Right kidney (tissue), 1 donor: ENCODE measurements around the gene HMX1.
A peak's percentile ranks its signal among the peaks of the same experiment; 100 is the strongest.

Experiments used
- DNase-seq: peaks from one replicate; pipeline ENCODE4 v3.0.0-alpha.2; 2016

Gene HMX1

DNA sequence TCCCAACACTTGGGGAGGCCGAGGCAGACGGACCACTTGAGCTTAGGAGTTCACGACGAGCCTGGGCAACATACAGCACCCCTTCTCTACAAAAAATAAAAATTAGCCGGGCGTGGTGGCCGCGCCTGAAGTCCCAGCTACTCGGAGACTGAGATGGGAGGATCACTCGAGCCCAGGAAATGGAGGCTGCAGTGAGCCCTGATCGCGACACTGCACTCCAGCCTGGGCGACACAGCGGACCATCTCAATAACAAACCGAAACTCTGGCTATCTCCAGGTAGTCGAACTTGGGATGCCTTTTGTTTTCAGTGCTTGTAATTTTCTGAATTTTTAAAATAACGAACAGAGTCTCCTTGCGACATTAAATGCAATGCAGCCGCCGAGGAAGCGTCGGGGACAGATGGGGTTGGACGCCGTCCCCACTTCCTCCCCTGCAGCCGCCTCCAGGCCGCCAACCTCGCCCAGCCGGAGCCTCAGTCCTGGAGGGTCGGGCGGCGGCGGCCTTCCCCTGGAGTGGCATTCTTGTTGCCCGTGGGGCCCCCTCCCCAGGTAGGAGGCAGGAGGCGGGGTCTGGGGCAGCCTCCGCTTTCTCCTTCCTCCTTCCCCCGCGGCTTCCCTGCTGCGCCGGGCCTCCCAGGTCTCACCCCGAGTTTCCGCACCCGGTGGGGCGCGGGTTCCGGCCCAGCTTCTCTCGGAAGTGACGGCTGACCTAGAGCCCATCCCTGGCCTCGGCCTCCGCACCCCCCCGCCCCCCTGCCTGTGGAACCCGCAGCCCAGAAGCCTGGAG is 14.6 kb downstream of the HMX1 start:
- DNase-seq, result peak; percentile 48

DNA sequence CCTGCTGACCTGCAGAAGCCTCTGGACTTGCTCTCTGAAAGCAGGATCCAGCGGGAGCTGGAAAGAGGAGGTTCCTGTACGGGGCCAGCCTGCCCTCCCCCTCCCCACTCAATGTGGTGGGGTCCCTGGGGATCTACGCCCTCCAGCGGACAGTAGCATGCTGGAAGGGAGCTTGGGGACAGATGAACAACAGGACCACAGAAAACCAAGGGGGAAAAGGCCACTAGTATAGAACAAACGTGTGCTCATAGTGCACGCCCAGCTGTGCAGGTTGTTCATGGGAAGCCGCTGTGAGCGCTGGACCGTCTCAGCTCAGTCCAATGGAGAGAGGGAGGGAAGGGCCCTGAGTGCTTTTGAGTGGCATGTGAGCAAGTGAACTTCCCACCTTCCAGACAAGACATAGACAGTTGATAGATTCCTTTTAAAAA is 15.8 kb downstream of the HMX1 start:
- peak; percentile 46 for DNase-seq

DNA sequence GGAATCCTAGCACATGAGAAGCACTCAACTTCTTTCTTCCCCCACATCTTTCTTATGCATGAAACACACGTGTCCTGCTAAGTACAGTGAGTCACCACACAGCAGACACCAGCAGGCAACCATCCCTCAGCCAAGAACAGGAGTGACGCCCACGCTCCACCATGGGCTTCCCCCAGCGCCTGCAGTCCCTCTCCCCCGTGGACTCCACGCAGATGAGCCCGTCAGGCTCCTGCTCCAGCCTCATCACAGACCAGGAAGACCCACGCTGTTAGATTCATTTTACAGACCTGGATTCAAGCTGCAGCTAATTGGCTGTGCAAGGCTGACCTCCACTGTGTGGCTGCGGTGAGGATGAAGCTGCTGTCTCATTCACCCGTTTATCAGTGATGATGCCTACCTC is 16.7 kb downstream of the HMX1 start:
- no peak for DNase-seq

DNA sequence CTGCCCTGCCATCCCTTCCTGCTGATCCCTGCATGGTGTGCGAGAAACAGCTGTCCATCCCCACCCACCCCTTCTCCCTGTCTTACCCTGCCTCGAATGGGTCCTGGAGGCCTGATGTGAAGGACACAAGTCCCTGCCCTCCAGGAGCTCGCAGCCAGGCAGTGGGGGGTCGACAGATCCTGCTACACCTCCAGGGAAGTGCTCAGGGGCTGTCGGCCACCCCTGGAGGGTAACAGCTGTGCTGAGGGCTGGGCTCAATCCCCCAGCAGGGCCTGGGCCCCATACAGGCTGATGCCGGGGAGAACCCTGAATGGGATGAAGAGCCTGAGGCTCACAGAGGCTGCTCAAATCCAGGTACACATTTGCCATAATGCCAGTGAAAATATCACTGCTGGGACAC is 17.6 kb downstream of the HMX1 start:
- DNase-seq, result no peak

DNA sequence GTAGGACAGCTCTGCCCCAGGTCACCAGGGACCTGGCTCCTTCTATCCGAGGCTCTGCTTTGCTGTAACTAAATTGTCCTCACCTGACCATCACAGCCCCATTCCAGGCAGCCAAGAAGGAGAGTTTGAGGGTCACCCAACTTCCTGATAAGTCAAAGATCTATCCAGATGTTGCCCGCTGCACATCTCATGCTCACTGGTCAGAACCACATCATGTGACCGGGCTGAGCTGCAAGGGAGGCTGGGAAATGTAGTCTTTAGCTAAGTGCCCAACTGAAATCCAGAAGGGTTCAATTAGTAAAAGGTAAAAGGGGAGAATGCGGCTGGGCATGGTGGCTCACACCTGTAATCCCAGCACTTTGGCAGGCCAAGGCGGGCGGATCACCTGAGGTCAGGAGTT is 18.4 kb downstream of the HMX1 start:
- DNase-seq, result no peak

DNA sequence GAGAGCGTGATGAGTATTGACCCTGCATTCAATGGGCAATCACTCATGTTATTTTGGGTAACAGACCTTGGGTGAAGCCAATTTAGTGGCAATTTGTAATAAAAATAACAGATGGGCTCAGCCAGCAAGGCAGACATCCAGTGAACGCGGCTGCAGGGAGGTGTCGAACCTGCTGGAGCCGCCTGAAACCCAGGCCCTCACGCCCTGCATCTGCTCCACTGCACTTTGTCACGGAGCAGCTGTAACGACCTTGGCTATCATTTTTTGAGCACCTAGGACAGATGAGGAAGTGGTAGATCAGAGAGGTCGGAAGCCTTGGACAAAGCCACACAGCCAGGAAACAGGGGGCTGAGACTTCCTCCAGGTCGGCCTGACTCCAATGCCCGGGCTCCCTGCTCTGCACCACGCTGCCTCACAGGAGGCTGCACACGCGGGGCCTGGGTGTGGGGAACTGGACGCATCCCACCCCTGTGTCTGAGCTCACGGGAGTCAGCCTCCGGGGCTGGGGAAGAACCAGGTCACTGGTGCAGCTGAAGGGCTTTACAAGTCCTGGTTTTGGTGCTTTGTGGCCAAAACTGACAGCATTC is 19.4 kb downstream of the HMX1 start:
- no peak for DNase-seq

DNA sequence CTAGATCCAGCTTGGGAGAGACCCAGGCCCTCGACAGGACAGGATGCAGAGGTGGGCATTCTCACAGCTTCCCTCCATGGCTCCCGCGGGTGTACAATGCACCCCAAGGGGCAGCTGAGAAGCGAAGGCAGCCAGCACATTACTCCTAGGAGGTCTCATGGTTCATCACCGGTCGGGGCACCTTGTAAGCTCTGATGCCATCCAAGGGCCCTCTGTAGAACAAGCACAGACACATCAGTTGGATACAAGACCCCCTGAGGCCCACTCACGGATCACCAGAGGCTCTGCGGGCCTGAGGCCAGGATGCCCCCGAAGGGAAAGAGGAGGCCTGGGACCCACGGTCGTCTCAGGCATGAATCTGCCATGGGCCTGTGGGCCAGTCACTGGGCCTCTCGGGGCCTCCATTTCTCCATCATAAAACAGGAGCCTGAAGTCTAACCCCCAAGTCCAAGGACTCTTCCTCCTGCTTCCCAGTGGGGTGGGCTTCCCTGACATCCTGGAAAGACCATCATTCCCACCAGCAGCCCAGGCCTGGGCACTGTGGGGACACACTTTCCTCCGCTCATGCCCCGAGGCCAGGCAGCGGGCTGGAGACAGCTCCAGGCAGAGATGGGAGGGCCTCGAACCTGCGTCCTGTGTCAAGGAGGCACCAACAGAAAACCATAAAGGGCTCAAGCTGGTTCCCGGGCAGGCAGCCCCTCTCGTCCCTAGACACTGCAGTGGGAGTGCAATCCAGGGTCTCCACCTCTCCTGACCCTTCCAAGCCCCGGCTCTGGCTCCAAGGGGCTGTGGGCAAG is 20.1 kb downstream of the HMX1 start:
- no peak for DNase-seq

DNA sequence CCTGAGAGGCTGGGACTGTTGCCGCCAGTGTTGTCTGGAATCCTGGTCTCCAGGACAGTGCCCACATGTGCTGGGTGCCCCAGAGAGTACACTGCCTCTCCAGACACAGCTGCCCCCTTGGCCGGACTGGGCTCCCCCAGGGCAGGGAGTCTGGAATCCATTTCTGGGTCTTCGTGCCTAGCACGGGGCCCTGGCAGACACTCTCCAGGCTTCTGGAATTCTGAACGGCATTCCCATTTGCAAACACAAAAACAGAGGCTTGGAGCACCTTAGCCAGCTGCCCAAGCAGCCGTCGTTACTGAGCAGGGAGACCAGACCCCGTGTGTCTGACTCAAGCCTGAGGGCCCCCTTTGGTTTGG is 20.8 kb downstream of the HMX1 start:
- DNase-seq, result no peak

DNA sequence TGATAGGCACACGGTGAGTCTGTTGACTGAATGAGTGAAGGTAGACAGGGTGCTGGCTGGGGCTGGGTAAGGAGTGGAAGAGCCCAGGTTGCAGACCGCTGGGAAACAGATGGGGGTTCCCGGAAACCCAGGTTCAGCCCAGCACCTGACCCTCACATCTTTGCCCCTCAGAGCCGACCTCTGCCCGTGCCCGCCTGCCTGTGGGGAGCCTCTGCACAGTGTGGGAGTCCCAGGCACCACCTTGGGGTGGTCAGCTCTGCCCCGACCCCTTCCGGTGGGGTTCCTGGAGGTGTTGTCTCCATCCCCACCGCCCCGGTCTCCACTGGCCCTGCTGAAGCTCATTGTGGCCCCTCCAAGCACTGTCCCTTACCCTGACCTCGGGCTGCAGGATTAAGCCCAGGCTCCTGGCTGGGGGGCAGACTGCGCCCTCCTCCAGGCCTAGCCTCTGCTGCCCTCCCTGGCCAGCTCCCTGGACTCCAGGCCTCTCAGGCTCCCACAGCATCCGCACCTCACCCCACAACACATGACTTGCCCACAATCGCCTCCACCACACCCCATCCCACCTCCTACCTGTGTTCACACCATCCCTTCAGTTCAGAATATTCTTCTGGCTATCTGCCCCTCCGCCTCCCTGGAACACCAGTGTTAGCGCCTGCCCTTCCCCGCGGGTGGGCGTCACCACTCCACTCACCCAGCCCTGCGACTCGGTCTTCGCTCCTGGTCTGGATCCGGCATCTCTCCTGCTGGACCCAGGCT is 21.4 kb downstream of the HMX1 start:
- no peak for DNase-seq

DNA sequence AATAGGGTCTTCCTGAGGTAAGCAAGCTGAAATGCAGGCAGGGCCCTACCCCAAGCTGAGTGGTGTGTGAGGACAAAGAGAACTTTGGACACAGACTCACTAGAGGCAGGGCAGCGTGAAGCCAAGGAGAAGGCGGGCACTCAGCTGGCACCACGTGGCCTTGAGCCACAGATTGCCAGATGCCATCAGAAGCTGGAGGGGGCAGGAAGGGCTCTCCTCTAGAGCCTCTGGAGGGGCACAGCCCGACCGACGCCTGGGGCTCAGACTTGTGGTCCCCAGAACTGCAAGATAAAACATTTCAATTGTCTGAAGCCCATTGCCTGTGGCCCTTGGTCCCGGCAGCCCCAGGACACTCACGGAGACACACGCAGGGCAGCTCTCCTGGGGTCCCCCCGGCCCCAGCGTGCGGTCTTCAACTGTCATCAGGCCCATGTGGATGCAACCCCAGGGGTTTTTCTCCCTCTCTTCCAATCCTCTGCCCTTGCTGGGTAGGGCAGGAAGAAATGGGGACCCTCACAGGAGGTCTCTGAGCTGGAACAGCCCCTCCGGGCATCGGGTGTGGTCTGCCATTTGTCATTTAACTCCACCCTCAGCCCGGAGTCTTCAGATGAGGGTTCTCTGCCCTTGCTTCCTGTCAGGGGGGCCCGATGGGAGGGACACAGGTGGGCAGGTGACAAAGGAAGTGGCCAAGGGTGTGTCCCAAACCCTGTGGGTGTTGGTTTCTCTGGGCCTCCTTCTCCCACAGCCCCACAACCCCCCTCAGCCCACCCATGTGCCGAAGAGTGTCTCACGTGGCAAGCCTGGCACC is 22.2 kb downstream of the HMX1 start:
- DNase-seq, result no peak

DNA sequence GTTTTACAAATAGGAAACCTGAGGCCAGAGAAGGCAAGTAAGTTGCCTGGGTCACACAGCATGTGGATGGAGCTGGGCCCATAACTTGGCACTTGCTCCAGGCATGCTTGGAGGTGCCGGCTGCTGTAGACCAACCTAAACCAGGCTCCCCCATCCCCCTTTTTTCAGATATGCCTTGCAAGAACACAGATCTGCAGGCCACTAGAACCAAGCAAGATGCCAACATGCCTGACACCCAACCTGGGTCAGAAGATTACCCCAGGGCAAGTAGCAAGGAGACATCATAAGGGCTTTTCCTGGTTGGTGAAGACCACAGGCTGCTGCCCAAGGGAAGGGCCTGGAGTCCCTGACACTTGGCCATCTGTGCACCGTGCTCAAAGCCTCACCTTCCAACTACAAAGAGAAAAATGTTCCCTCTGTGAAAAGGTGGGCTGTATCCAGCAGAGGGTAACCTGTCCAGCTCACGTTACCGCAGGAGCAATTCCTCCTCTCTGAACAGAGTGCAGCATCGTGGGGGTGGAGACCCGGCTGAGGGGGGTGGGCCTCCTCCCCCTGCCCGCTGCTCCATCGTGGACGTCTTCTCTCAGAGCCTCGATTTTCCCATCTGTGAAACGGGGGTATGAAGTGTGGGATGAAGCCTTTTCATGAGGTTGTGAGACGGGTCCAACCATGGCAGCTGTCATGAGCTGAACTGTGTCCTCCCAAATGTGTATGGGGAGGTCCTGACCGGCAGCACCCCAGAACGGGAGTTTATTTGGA is 23.0 kb downstream of the HMX1 start:
- DNase-seq, result no peak

DNA sequence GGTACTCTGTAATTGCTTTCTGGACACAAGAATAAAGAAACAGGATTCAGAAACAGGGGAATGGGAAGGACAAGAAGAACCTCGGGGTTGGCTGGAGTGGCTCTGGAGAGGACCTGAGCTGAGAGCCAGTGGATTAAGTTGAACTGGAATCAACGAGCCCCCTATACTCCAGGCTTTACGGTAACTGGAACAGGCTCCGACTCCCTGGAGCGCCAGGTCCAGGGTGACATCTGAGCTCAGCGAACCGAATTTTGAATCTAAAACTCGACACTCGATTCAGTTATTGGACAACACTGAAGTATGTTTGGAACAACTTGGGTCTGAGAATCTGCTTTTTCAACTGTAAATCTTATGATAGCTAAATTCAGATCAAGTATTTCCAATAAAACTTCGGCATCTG is 23.9 kb downstream of the HMX1 start:
- DNase-seq, result no peak

DNA sequence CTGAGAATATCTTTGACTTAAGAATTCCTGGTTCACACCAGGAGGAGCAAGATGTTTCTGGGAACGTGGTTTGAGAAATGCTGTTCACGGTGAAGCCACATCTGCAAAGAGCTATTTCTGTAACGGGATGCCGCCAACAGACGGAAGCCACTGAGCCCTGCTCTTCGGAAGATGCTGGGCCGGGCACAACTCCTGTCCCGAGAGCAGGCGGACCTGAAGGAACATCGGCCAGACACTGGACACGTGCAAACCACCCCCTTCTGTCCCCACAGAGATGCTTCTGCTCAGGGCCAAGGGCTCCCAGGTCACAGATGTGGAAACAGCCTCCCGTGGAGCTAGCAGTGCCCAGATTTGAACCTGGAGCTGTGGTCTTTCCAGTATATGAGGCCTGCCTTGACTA is 24.3 kb downstream of the HMX1 start:
- no peak for DNase-seq

DNA sequence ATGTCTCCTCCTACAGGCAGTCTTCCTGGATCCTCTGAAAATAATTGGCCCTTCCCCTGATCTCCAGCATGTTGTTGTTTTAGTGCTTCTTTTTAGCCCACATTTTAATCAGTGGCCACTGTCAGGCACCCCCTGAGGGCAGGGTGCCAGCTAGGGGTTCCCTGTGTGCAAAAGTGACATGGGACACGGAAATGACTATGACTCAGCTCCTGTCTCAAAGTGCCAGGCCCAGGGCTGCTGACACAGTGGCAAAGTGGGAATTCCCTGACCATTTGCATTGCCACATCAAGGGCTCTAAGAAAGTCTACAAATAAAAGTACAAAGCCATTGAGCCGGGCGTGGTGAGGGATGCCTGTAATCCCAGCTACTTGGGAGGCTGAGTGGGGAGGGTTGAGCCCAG is 24.8 kb downstream of the HMX1 start:
- DNase-seq, result no peak

DNA sequence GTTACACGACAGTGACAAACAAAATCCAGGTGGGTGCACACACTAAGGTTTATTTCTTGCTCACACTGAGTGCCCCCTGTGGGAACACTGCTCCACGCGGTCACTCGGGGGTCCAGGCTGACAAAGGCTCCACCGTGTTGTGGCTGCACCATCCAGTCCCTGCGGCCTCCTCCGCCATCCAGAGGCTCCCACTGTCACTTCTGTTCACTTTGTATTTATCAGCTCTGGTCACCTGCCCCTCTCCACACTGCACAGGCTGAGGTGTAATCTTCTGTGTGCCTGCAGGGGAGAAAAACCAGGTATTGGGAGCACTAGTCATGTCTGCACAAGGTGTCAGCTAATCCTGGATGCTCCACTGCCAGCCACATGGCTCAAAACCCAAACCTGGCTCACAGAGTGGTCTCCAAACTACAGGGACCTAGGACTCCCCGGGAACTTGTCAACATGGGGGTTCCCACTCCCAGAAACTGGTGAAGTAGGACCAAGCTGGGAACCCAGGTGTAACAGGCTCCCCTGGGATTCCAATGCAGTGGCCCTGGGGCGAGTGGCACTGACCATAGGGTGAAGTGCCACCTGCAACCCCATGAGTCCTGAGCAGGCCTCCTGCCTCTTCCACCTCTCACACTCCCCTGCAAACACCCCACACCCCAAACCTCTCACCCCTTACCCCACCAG is 25.5 kb downstream of the HMX1 start:
- no peak for DNase-seq

DNA sequence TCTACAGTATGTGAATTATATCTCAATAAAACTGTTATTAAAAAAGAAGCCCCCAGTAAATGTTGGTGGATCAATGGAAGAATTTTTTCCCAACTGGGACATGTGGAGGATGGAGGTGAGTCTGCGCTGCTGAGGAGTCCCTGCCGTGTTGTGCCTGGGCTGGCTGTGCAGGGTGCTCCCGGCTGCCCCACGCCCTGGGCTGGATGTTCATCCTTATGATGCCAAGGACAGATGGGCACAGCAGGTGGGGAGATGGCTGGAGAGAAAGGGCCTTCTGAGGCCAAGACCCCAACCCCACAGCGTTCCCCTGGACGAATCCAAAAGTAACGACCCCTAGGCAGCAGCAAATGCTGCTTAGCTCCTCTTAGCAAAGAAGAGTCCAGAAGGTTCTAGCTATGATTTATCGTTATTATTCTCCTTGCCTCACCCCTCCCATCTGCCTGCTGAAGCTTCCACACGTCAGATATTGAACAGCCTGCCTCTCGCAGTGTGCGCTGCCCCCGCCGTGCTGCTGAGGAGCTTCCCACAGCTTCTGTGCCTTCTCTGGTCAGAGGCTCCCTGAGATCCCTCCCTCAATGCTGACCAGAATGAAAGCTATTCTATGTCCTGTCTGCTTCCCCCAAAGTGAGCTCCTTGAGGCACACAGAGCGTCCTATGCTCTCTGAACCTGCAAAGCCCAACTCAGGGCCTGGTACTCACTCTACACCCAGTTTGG is 26.5 kb downstream of the HMX1 start:
- no peak for DNase-seq

DNA sequence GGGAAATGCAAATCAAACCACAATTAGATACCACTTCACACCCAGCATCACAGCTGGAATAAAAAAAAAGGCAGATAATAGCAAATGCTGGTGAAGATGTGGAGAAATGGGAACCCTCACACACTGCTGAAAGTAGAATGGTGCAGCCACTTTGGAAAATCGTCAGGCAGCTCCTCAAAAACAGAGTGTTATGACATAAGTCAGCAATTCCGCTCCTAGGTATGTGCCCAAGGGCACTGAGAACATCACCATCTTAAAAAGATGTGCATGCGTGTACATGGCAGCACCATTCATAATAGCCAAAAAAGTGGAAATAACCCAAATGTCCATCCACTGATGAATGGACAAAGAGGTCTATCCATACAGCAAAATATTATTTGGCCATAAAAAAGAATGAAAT is 28.0 kb downstream of the HMX1 start:
- no peak for DNase-seq

DNA sequence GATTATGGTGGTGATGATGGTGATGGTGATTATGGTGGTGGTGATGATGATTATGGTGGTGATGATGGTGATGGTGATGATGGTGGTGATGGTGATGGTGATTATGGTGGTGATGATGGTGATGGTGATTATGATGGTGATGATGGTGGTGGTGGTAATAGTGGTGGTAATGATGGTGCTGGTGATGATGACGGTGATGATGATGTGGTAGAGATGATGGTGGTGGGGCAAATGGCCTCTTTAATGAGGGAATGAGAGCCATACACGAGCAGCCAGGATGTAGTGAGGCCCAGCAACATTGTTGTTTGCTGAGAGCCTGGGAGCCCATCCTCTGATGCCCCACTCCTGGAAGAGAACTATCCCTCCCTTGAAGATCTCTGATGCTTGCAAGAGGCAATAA is 29.0 kb downstream of the HMX1 start:
- DNase-seq, result no peak

DNA sequence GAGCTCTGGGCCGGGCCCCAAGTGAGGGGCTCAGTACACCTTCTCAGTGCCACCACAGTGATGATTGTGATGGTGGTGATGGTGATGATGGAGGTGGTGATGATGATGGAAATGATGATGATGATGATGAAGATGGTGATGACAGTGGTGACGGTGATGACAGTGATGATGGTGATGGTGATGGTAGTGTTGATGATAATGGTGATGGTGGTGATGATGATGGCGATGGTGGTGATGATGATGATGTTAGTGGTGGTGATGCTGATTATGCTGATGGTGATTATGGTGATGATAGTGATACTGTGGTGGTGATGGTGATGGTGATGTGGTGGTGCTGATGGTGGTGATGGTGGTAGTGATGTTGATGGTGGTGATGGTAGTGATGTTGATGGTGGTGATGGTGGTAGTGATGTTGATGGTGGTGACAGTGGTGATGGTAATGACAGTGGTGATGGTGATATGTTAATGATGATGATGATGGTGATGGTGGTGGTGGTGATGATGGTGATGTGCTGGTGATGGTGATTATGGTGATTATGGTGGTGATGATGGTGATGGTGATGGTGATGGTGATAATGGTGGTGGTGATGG is 29.9 kb downstream of the HMX1 start:
- no peak for DNase-seq
